ENCODE results near the gene TWIST1. TPM values are rescaled to one million over a fixed set of nuclear protein-coding genes. Genes with fewer than 3 reads are reported as not detected.

TWIST1 gene
- total and polyA plus RNA-seq, 5 donors from 2014 or later: 0.39 TPM; not detected in 4

GRCh38 chr7:19106241-19107080 lies 11.0 kb downstream of the TWIST1 start:
- Mint-ChIP-seq H3K4me1 (peaks cover 0 to 8% (median 3%) of the 10 kb centered on the region in 4 donors), H3K27me3 (peaks cover 74% of the 10 kb centered on the region), H3K4me3 (no peak overlapping the region), H3K36me3 (peaks cover 5% of the 10 kb centered on the region), H3K9me3 (peaks cover 0 to 13% (median 5%) of the 10 kb centered on the region in 7 donors), H3K27ac (no peak overlapping the region)
- Histone ChIP-seq H3K36me3 (ENCODE audit: control insufficient read depth, insufficient read depth, low read length) (no peaks in the 10 kb centered on the region), H3K4me1 (ENCODE audit: control insufficient read depth, insufficient read depth, low read length, poor library complexity, severe bottlenecking) (no peaks in the 10 kb centered on the region), H3K9me3 (ENCODE audit: control insufficient read depth in 2 of 2, low read length in 2 of 2) (no peaks in the 10 kb centered on the region), H3K27me3 (ENCODE audit: control insufficient read depth, insufficient read depth, low read length) (peaks cover 36% of the 10 kb centered on the region), H3K4me3 (ENCODE audit: low read depth, low read length) (no peak overlapping the region), H3K27ac (ENCODE audit: insufficient read depth, low read length, poor library complexity, severe bottlenecking) (no peak overlapping the region)
- DNase-seq: no peak
- ATAC-seq (ENCODE audit: low read depth in 2 of 2): no peak

GRCh38 chr7:19105546-19105945 lies 11.9 kb downstream of the TWIST1 start:
- Histone ChIP-seq H3K27me3 (ENCODE audit: control insufficient read depth, insufficient read depth, low read length) (peaks cover 29% of the 10 kb centered on the region), H3K4me3 (ENCODE audit: low read depth, low read length) (no peak overlapping the region), H3K36me3 (ENCODE audit: control insufficient read depth, insufficient read depth, low read length) (no peaks in the 10 kb centered on the region), H3K4me1 (ENCODE audit: control insufficient read depth, insufficient read depth, low read length, poor library complexity, severe bottlenecking) (no peaks in the 10 kb centered on the region), H3K9me3 (ENCODE audit: control insufficient read depth in 2 of 2, low read length in 2 of 2) (no peaks in the 10 kb centered on the region), H3K27ac (ENCODE audit: insufficient read depth, low read length, poor library complexity, severe bottlenecking) (no peak overlapping the region)
- no peak overlapping the region for H3K27ac Mint-ChIP-seq
- H3K4me1 Mint-ChIP-seq: peaks cover 0 to 8% (median 3%) of the 10 kb centered on the region in 4 donors
- peaks cover 65% of the 10 kb centered on the region for H3K27me3 Mint-ChIP-seq
- H3K9me3 Mint-ChIP-seq: peaks cover 0 to 13% (median 5%) of the 10 kb centered on the region in 7 donors
- H3K36me3 Mint-ChIP-seq: peaks cover 5% of the 10 kb centered on the region
- ATAC-seq (ENCODE audit: low read depth in 2 of 2) (no peak), DNase-seq (no peak)
- H3K4me3 Mint-ChIP-seq: no peak overlapping the region

GRCh38 chr7:19104811-19105210 lies 12.6 kb downstream of the TWIST1 start:
- Mint-ChIP-seq H3K9me3 (peaks cover 0 to 8% (median 3%) of the 10 kb centered on the region in 7 donors), H3K27me3 (peaks cover 59% of the 10 kb centered on the region), H3K36me3 (no peaks in the 10 kb centered on the region), H3K27ac (no peak overlapping the region), H3K4me1 (peaks cover 0 to 8% (median 3%) of the 10 kb centered on the region in 4 donors), H3K4me3 (no peak overlapping the region)
- H3K27me3 ChIP-seq (ENCODE audit: control insufficient read depth, insufficient read depth, low read length): peaks cover 28% of the 10 kb centered on the region
- DNase-seq (no peak), ATAC-seq (ENCODE audit: low read depth in 2 of 2) (no peak)
- no peaks in the 10 kb centered on the region for H3K9me3 ChIP-seq (ENCODE audit: control insufficient read depth in 2 of 2, low read length in 2 of 2)
- H3K27ac ChIP-seq (ENCODE audit: insufficient read depth, low read length, poor library complexity, severe bottlenecking): no peak overlapping the region
- no peaks in the 10 kb centered on the region for H3K4me1 ChIP-seq (ENCODE audit: control insufficient read depth, insufficient read depth, low read length, poor library complexity, severe bottlenecking)
- H3K4me3 ChIP-seq (ENCODE audit: low read depth, low read length): no peak overlapping the region
- no peaks in the 10 kb centered on the region for H3K36me3 ChIP-seq (ENCODE audit: control insufficient read depth, insufficient read depth, low read length)

- no peaks in the 10 kb centered on the region for H3K9me3 ChIP-seq (ENCODE audit: control insufficient read depth in 2 of 2, low read length in 2 of 2)
- ATAC-seq (ENCODE audit: low read depth in 2 of 2): no peak
- Mint-ChIP-seq H3K4me1 (peaks cover 0 to 8% (median 3%) of the 10 kb centered on the region in 4 donors), H3K27ac (no peak overlapping the region), H3K27me3 (peaks cover 42% of the 10 kb centered on the region), H3K4me3 (no peak overlapping the region), H3K9me3 (peaks cover 0 to 4% (median 0%) of the 10 kb centered on the region in 7 donors), H3K36me3 (no peaks in the 10 kb centered on the region)
- H3K4me3 ChIP-seq (ENCODE audit: low read depth, low read length): no peak overlapping the region
- no peak for DNase-seq
- H3K27ac ChIP-seq (ENCODE audit: insufficient read depth, low read length, poor library complexity, severe bottlenecking): no peak overlapping the region
- peaks cover 16% of the 10 kb centered on the region for H3K27me3 ChIP-seq (ENCODE audit: control insufficient read depth, insufficient read depth, low read length)
- no peaks in the 10 kb centered on the region for H3K36me3 ChIP-seq (ENCODE audit: control insufficient read depth, insufficient read depth, low read length)
- H3K4me1 ChIP-seq (ENCODE audit: control insufficient read depth, insufficient read depth, low read length, poor library complexity, severe bottlenecking): no peaks in the 10 kb centered on the region
These were observed 14.6 kb downstream of the TWIST1 start for GRCh38 chr7:19102884-19103283.

- DNase-seq (no peak), ATAC-seq (ENCODE audit: low read depth in 2 of 2) (no peak)
- no peaks in the 10 kb centered on the region for H3K4me1 ChIP-seq (ENCODE audit: control insufficient read depth, insufficient read depth, low read length, poor library complexity, severe bottlenecking)
- peaks cover 11% of the 10 kb centered on the region for H3K27me3 ChIP-seq (ENCODE audit: control insufficient read depth, insufficient read depth, low read length)
- H3K4me3 Mint-ChIP-seq: no peak overlapping the region
- H3K4me1 Mint-ChIP-seq: peaks cover 0 to 3% (median under 1%) of the 10 kb centered on the region in 4 donors
- no peak overlapping the region for H3K27ac Mint-ChIP-seq
- no peak overlapping the region for H3K4me3 ChIP-seq (ENCODE audit: low read depth, low read length)
- no peaks in the 10 kb centered on the region for H3K9me3 ChIP-seq (ENCODE audit: control insufficient read depth in 2 of 2, low read length in 2 of 2)
- peaks cover 38% of the 10 kb centered on the region for H3K27me3 Mint-ChIP-seq
- H3K9me3 Mint-ChIP-seq: peaks cover 0 to 1% (median 0%) of the 10 kb centered on the region in 7 donors
- H3K36me3 Mint-ChIP-seq: no peaks in the 10 kb centered on the region
- no peak overlapping the region for H3K27ac ChIP-seq (ENCODE audit: insufficient read depth, low read length, poor library complexity, severe bottlenecking)
- H3K36me3 ChIP-seq (ENCODE audit: control insufficient read depth, insufficient read depth, low read length): no peaks in the 10 kb centered on the region
These were observed 15.5 kb downstream of the TWIST1 start for GRCh38 chr7:19101909-19102308.

GRCh38 chr7:19101472-19101871 lies 16.0 kb downstream of the TWIST1 start:
- H3K27ac Mint-ChIP-seq: no peak overlapping the region
- Histone ChIP-seq H3K9me3 (ENCODE audit: control insufficient read depth in 2 of 2, low read length in 2 of 2) (no peaks in the 10 kb centered on the region), H3K27ac (ENCODE audit: insufficient read depth, low read length, poor library complexity, severe bottlenecking) (no peak overlapping the region), H3K27me3 (ENCODE audit: control insufficient read depth, insufficient read depth, low read length) (peaks cover 6% of the 10 kb centered on the region), H3K4me1 (ENCODE audit: control insufficient read depth, insufficient read depth, low read length, poor library complexity, severe bottlenecking) (no peaks in the 10 kb centered on the region), H3K36me3 (ENCODE audit: control insufficient read depth, insufficient read depth, low read length) (no peaks in the 10 kb centered on the region), H3K4me3 (ENCODE audit: low read depth, low read length) (no peak overlapping the region)
- DNase-seq: no peak
- H3K36me3 Mint-ChIP-seq: no peaks in the 10 kb centered on the region
- no peak overlapping the region for H3K4me3 Mint-ChIP-seq
- H3K27me3 Mint-ChIP-seq: peaks cover 34% of the 10 kb centered on the region
- H3K9me3 Mint-ChIP-seq: peaks cover 0 to 1% (median 0%) of the 10 kb centered on the region in 7 donors
- no peak for ATAC-seq (ENCODE audit: low read depth in 2 of 2)
- H3K4me1 Mint-ChIP-seq: peaks cover 0 to 3% (median 0%) of the 10 kb centered on the region in 4 donors

GRCh38 chr7:19099924-19100323 lies 17.5 kb downstream of the TWIST1 start:
- Mint-ChIP-seq H3K27me3 (peaks cover 18% of the 10 kb centered on the region), H3K27ac (no peak overlapping the region), H3K4me1 (no peaks in the 10 kb centered on the region), H3K36me3 (no peaks in the 10 kb centered on the region), H3K9me3 (peaks cover 0 to 1% (median 0%) of the 10 kb centered on the region in 7 donors), H3K4me3 (no peak overlapping the region)
- no peak for ATAC-seq (ENCODE audit: low read depth in 2 of 2)
- Histone ChIP-seq H3K9me3 (ENCODE audit: control insufficient read depth in 2 of 2, low read length in 2 of 2) (no peaks in the 10 kb centered on the region), H3K4me1 (ENCODE audit: control insufficient read depth, insufficient read depth, low read length, poor library complexity, severe bottlenecking) (no peaks in the 10 kb centered on the region), H3K36me3 (ENCODE audit: control insufficient read depth, insufficient read depth, low read length) (no peaks in the 10 kb centered on the region), H3K4me3 (ENCODE audit: low read depth, low read length) (no peak overlapping the region), H3K27me3 (ENCODE audit: control insufficient read depth, insufficient read depth, low read length) (peaks cover under 1% of the 10 kb centered on the region), H3K27ac (ENCODE audit: insufficient read depth, low read length, poor library complexity, severe bottlenecking) (no peak overlapping the region)
- no peak for DNase-seq

- H3K36me3 Mint-ChIP-seq: no peaks in the 10 kb centered on the region
- no peak for DNase-seq
- ATAC-seq (ENCODE audit: low read depth in 2 of 2): no peak
- H3K27me3 ChIP-seq (ENCODE audit: control insufficient read depth, insufficient read depth, low read length): no peaks in the 10 kb centered on the region
- peaks cover 0 to 1% (median 0%) of the 10 kb centered on the region in 7 donors for H3K9me3 Mint-ChIP-seq
- H3K4me1 ChIP-seq (ENCODE audit: control insufficient read depth, insufficient read depth, low read length, poor library complexity, severe bottlenecking): no peaks in the 10 kb centered on the region
- H3K27ac ChIP-seq (ENCODE audit: insufficient read depth, low read length, poor library complexity, severe bottlenecking): no peak overlapping the region
- H3K27ac Mint-ChIP-seq: no peak overlapping the region
- no peaks in the 10 kb centered on the region for H3K4me1 Mint-ChIP-seq
- peaks cover 11% of the 10 kb centered on the region for H3K27me3 Mint-ChIP-seq
- H3K9me3 ChIP-seq (ENCODE audit: control insufficient read depth in 2 of 2, low read length in 2 of 2): no peaks in the 10 kb centered on the region
- no peak overlapping the region for H3K4me3 Mint-ChIP-seq
- no peaks in the 10 kb centered on the region for H3K36me3 ChIP-seq (ENCODE audit: control insufficient read depth, insufficient read depth, low read length)
- H3K4me3 ChIP-seq (ENCODE audit: low read depth, low read length): no peak overlapping the region
These were observed 18.2 kb downstream of the TWIST1 start for GRCh38 chr7:19099194-19099593.
